Fibroblast of the conjunctiva (primary cell): Measurements from ENCODE around the gene ZFP36L1.

ENCODE experiments used
- DNase-seq: peaks from one replicate; pipeline ENCODE4 v3.0.0-alpha.2; 2010; ENCODE audit warnings: low read depth

ZFP36L1 gene, protein sequence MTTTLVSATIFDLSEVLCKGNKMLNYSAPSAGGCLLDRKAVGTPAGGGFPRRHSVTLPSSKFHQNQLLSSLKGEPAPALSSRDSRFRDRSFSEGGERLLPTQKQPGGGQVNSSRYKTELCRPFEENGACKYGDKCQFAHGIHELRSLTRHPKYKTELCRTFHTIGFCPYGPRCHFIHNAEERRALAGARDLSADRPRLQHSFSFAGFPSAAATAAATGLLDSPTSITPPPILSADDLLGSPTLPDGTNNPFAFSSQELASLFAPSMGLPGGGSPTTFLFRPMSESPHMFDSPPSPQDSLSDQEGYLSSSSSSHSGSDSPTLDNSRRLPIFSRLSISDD

DNA sequence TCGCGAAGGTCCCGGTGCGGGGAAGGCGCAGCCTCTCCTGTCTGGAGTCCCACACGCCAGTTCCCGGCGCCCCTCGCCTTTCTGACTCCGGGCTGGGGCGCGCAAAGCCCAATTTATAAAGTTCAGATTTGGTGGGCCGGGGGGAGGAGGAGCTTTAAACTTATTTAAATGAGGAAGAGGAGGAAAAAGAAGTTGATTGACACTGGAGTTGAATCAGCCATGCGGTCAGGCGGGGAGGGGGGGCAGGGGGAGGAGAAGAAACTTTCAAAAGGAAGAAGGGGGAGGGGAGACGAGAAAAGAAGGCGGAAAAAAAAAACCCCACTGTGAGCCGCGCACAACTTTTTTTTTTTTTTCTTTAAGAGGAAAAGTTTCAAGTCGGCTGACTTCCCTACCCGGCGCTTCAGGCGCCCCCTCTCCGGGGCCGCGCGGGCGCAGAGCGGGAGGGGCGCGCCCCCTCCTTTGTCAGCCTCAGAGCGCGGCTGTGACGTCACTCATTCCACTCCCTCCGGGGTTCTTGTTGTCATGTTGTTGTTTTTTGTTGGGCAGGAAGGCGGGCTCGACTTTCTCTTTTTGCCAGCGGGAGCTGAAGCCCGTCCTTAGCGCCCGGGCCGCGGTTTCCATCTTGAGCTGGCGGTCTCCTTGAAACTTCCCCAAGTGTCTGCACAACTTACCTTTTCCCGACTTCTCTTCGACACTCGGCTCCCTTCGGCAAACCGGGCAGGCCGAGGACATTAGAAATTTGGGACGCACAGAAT lies at the start of gene ZFP36L1:
Gene ZFP36L1 (minus strand): TSS at position 89 of the 755 bp plus-strand sequence. CDS start 129 bp downstream, outside the sequence.
- peak; percentile 97 for DNase-seq

GRCh38 chr14:68842298-68842697 lies 49.4 kb upstream of the ZFP36L1 start:
- no peak for DNase-seq

DNA sequence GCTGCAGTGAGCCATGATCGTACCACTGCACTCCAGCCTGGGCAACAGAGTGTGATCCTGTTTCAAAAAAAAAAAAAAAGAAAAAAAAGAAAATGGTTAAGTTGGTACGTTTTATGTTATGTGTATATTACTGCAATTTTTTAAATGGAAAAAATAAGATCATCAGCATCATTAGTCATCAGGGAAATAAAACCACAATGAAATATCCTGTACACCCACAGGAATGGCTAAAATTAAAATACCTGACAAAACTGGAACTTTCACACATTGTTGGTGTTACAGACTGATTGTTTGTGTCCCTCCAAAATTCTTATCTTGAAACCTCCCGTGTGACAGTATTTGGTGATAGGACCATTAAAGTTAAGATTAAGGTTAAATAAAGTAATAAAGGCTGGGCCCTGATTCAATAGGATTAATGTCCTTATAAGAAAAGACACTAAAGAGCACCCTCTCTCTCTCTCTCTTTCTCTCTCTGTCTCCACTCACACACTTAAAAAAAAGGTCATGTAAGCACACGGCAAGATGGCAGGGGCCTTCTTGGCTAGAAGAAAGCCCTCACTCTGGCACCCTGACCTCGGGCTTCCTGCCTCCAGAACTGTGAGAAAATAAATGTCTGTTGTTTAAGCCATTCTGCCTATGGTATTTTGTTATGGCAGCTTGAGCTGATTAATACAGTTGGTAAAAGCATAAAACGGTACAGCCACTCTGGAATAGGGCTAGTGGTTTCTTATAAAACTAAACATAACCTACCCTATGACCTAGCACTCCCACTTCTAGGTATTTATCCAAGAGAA lies 48.3 kb upstream of the ZFP36L1 start:
- no peak for DNase-seq

GRCh38 chr14:68840454-68840853 lies 47.6 kb upstream of the ZFP36L1 start:
- DNase-seq, result no peak

DNA sequence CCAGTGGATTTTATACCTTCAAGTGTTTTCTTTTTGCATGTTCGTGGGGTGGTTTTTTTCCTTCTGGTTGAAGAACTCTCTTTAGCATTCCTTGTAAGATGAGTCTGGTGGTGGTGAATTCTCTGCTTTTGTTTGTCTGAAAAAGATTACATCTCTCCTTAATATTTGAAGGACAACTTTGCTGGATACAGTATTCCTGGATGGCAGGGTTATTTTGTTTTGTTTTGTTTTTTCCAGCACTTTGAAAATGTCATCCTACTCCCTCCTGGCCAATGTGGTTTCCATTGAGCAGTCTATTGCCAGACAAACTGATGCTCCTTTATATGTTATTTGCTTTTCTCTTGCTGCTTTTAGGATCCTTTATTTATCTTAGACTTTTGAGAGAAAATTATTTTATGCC lies 43.2 kb upstream of the ZFP36L1 start:
- no peak for DNase-seq

GRCh38 chr14:68834816-68835215 lies 41.9 kb upstream of the ZFP36L1 start:
- DNase-seq, result no peak

GRCh38 chr14:68828698-68829097 lies 35.8 kb upstream of the ZFP36L1 start:
- no peak for DNase-seq

GRCh38 chr14:68825729-68826128 lies 32.9 kb upstream of the ZFP36L1 start:
- DNase-seq, result no peak

GRCh38 chr14:68824517-68825347 lies 31.9 kb upstream of the ZFP36L1 start:
- DNase-seq, result peak; percentile 55

GRCh38 chr14:68824207-68824516 lies 31.3 kb upstream of the ZFP36L1 start:
- no peak for DNase-seq

DNA sequence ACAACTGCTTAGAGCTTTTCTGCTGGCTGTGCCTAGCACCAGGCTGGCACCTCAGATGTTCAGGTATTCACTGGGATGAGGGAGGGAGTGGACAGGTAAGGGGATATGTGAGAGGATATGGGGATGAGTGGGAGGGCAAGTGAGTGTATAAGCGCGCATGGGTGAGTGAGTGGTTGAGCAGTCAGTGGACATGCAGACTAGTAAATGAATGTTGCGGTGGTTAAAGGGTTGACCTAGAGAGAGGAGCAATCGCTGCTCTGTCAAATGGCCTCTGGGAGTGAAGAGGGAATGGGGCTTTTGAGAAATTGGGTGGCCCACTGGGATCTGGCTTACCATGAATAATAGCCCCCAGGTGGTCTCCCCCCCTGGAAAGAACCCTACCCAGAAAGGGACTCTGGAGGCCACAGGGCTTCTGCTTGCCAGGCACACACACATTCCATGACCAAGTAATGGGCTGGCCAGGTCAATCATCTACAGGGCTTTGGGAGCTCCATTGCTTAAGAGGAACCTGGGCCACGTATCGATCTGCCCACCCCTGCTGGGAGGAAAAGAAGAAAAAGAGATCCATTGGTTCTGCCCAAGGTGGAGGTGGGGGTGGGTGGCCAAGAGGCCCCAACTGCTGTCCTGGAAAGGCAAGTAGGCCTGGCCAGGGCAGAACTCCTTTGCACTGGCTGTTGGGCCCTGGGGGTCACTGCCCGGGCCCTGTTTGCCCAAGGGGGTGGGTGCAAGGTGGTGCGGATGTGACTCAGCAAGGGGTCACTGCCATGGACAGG lies 30.8 kb upstream of the ZFP36L1 start:
- no peak for DNase-seq

DNA sequence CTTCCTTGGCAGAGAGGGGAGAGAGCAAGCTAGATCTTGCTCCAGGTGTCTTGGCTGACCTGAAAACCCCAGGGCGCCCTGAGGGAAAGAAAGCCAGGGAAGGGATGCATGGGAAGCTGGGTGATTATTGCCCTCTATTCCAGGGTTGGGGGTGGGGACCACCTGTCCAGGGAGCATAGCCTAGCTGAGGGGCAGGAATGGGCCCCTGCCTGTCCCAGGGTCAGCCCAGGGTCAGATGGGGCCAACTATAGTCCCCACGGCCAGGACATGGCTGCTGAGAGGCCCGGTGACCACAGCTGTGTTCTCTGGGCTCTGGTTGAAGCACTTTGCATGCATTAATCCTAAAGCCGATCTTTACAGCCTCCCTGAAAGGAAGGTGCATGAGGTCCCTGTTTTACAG lies 30.1 kb upstream of the ZFP36L1 start:
- DNase-seq, result no peak

- DNase-seq, result no peak
Measured at GRCh38 chr14:68822132-68822651, 29.3 kb upstream of the ZFP36L1 start.

GRCh38 chr14:68820999-68821683 lies 28.3 kb upstream of the ZFP36L1 start:
- DNase-seq, result no peak

DNA sequence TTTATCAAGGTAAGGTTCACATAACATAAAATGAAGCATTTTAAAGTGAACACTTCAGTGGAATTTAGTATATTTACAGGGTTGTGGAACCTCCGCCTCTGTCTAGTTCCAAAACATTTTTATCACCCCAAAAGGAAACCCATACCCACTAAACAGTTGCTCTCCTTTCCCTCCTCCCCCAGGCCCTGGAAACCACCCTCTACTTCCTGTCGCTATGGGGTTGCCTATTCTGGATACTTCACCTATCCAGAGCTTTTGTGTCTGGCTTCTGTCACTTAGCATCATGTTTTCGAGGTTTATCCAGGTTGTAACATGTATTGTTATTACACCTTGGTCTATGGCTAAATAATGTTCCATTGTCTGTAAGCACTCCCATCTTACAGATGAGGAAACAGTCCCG lies 27.7 kb upstream of the ZFP36L1 start:
- DNase-seq, result no peak

DNA sequence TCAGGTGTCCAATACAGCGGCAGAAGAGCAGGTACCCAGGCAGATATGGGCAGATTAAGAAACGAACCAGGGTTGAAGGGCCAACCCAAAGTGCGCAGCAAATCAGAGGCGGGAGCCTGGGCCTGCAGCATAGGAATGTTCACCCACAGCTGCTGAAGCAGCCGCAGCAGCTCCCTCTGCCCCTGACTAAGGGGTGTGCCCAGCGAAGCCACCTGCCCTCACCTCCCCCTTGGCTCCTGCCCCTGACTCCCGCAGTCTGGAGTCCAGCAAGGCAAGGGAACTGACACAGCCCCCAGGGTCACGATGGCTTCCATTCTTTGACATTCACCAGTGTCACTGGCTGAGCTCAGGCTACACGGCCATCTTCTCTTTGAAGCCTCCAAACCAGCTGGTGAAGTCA lies 27.3 kb upstream of the ZFP36L1 start:
- DNase-seq, result no peak

- DNase-seq, result no peak
Measured at GRCh38 chr14:68819260-68819691, 26.4 kb upstream of the ZFP36L1 start.

GRCh38 chr14:68817506-68818212 lies 24.8 kb upstream of the ZFP36L1 start:
- DNase-seq, result no peak

DNA sequence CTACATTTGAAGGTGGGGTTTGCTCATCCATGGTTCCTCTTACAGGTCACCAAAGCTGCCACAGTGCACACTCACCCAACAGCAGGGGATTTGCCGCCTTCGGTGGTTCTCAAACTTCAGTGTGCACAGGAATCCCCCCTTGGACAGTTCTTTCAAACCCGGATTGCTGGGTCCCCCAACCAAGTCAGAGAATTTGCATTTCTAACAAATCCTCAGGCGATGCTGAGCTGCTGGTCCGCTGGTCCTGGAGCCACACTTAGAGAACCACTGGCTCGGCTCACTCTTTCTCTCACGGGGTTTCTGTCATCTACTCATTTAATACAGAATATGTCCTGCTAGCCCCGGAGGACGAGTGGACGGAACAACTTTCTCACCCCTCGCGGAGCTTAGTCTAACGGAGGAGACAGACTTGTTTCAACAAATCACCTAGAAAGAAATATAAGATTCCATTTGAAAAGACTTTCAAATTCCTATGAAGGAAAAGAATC lies 24.1 kb upstream of the ZFP36L1 start:
- no peak for DNase-seq
